Muscle layer of duodenum (tissue), 2 donors: ENCODE measurements around the gene ZBTB22.
A peak's percentile ranks its signal among the peaks of the same experiment; 100 is the strongest.
"Not testable (repeated sequence)": the region's sequence is repeated elsewhere in the genome, so short reads cannot be mapped to it uniquely, and the experiment has no call there.

Experiments used
- H3K27ac ChIP-seq: one replicate; pipeline ENCODE4 v1.7.0; 2013; ENCODE audit warnings: mild to moderate bottlenecking, low read length
- H3K27me3 ChIP-seq: one replicate; pipeline ENCODE4 v1.7.0; 2013; ENCODE audit warnings: low read depth, mild to moderate bottlenecking, control low read depth, low read length
- H3K36me3 ChIP-seq, 2 donors: one replicate each; pipeline ENCODE4 v1.7.0; 2013; ENCODE audit warnings: low read length in 2 of 2, control low read depth in 1 of 2, mild to moderate bottlenecking in 1 of 2; ENCODE audit not compliant: insufficient read depth in 2 of 2, control insufficient read depth in 1 of 2
- H3K4me1 ChIP-seq, 2 donors: one replicate each; pipeline ENCODE4 v1.7.0; 2013; ENCODE audit warnings: low read length in 2 of 2, mild to moderate bottlenecking in 2 of 2, control low read depth in 1 of 2, moderate library complexity in 1 of 2; ENCODE audit not compliant: insufficient read depth in 2 of 2, control insufficient read depth in 1 of 2
- H3K4me3 ChIP-seq, 2 donors: one replicate each; pipeline ENCODE4 v1.7.0; 2013; ENCODE audit warnings: low read length in 2 of 2, low read depth in 1 of 2, mild to moderate bottlenecking in 1 of 2
- H3K9me3 ChIP-seq, 2 donors: one replicate each; pipeline ENCODE4 v1.7.0; 2013; ENCODE audit warnings: low read length in 2 of 2, control low read depth in 1 of 2, mild to moderate bottlenecking in 1 of 2; ENCODE audit not compliant: control insufficient read depth in 1 of 2
- donor health status: healthy.

Gene ZBTB22

DNA sequence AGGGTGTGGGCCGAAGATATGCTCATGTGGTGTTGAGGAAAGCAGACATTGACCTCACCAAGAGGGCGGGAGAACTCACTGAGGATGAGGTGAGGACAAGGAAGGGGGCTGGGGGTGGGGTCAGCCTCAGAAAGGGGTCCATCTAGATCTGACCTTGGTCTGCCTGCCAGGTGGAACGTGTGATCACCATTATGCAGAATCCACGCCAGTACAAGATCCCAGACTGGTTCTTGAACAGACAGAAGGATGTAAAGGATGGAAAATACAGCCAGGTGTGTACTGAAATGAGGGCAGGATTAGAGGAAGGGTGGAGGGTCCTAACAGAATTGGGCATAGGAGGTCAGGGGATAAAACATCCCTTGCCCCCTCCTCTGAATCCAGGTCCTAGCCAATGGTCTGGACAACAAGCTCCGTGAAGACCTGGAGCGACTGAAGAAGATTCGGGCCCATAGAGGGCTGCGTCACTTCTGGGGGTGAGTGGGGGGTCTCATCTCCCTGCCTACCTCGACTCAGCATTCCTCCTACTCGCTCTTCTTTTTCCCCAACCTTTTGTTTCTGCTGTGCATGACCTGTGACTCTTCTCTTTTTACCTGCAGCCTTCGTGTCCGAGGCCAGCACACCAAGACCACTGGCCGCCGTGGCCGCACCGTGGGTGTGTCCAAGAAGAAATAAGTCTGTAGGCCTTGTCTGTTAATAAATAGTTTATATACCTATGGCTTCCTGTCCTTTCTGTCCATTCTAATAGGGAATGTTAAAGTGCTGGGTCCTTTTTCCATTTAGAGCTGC lies 41.6 kb downstream of the ZBTB22 start:
- H3K4me1 ChIP-seq, result peaks cover 16 to 72% of the 10 kb centered on the region in 2 donors
- not testable (repeated sequence) for H3K27me3 ChIP-seq, H3K9me3 ChIP-seq
- H3K27ac ChIP-seq, result peak overlapping the region; percentile 83
- peaks cover 32 to 43% of the 10 kb centered on the region in 2 donors for H3K36me3 ChIP-seq
- H3K4me3 ChIP-seq, result peak overlapping the region; percentile 68 to 85

DNA sequence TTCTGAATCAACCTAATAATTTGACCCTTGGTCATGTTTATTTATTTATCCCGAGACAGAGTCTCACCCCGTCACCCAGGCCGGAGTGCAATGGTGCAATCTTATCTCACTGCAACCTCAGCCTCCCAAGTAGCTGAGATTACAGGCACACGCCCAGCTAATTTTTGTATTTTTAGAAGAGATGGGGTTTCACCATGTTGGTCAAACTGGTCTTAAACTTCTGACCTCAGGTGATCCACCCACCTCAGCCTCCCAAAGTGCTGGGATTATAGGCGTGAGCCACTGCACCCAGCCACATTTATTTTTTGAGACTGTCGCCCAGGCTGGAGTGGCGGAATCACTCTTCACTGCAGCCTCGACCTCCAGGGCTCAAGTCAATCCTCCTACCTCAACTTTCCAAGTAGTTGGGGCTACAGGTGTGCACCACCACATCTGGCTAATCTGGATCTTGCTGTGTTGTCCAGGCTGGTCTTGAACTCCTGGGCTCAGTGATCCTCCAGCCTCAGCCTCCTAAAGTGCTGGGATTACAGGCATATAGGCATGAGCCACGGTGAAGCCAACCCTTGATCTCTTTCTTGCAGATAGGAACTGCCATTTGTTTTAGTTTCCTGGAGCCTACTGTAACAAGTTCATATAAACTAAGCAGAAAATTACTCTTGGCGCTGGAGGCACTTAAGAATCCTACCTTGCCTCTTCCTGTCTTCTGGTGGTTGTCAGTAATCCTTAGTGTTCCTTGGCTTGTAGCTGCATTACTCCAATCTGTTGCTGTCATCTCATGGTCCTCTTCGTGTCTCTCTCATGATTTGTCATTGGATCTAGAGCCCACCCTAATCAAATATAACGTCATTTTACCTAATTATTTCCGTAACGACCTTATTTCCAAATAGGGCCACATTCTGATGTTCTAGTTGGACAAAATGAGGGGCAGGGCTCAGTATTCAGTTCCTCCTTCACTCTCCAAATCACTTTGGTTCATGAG lies 43.3 kb downstream of the ZBTB22 start:
- peak overlapping the region in 1 of 2 donors; percentile 1 for H3K4me3 ChIP-seq
- peak overlapping the region; percentile 41 for H3K27ac ChIP-seq
- no peaks in the 10 kb centered on the region for H3K9me3 ChIP-seq
- peaks cover 16 to 78% of the 10 kb centered on the region in 2 donors for H3K4me1 ChIP-seq
- H3K36me3 ChIP-seq, result peaks cover 30 to 31% of the 10 kb centered on the region in 2 donors
- no peaks in the 10 kb centered on the region for H3K27me3 ChIP-seq

DNA sequence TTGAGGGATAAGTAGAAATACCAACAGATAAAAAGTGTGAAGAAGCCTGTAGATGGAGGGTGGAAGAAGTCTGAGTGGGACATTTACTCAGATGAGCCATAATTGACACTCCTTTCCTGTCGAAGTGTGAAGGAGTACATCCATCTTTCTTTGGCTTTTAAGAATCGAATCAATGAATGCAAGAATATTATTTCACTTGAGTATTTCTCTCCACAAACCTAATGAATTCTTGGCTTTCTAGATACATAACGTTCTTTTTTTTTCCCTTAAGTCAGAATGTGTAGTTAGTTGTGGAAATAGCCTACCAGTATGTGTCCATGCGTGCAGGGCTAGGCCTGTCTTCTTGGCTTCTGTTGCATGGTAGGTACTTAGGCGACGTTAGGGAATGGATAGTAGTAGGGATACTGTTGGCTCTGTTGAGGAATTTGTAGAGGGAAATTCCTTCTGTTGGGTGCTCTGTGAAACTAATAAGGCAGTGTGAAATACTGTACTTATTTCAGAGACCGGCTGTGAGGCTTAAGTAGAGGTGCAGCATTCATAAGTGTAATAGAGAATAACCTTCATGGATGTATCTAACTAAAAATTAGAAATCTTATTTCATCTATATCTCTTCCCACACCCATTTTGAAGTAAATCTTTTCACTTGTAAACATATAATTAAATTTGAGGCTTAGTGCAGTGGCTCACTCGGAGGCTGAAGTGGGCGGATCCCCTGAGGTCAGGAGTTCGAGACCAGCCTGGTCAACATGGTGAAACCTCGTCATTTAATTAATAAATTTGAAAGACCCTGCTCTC lies 44.2 kb downstream of the ZBTB22 start:
- Histone ChIP-seq H3K27ac (peak overlapping the region; percentile 99), H3K9me3 (no peaks in the 10 kb centered on the region), H3K27me3 (no peaks in the 10 kb centered on the region), H3K4me3 (peak overlapping the region; percentile 87 to 100), H3K4me1 (peaks cover 16 to 70% of the 10 kb centered on the region in 2 donors), H3K36me3 (peaks cover 32 to 39% of the 10 kb centered on the region in 2 donors)

DNA sequence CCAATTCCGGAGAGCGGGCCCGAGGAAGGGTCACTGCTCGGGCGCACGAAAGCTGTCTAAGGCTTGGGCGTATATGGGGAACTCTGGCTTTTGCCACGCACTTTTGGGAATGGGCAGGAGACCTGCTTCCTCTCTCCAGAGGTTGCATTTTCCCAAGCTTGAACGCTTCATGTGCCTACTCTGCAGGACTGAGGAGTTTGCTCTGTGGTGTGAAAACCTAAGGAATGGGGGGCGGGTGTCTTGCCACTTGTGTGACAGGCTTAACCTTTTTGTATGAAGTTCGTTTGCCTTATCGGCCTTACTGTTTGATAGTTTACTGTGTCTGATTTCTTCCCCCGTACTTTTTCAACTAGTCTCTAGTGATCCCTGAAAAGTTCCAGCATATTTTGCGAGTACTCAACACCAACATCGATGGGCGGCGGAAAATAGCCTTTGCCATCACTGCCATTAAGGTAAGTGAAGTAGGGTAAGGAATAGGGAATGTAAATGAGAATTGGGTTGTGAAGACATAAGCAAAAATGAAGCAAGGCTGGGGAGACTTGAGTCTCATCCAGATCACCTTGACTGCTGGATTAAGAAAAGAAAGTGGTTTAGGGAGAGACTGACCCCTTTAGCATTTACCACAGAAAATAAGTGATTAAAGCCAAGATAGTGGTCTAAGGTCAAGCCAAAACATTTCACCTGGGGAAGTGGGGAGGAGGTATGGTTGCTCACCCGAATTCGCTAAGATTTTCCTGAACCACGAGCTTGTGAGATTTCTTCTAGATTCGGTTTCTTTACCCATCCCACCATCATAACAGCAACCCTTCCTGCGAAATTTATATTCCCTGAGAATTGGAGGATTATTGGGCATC lies 45.0 kb downstream of the ZBTB22 start:
- peak overlapping the region; percentile 87 to 100 for H3K4me3 ChIP-seq
- peak overlapping the region; percentile 99 for H3K27ac ChIP-seq
- no peaks in the 10 kb centered on the region for H3K9me3 ChIP-seq
- H3K27me3 ChIP-seq, result no peaks in the 10 kb centered on the region
- peaks cover 16 to 62% of the 10 kb centered on the region in 2 donors for H3K4me1 ChIP-seq
- peaks cover 40 to 46% of the 10 kb centered on the region in 2 donors for H3K36me3 ChIP-seq

DNA sequence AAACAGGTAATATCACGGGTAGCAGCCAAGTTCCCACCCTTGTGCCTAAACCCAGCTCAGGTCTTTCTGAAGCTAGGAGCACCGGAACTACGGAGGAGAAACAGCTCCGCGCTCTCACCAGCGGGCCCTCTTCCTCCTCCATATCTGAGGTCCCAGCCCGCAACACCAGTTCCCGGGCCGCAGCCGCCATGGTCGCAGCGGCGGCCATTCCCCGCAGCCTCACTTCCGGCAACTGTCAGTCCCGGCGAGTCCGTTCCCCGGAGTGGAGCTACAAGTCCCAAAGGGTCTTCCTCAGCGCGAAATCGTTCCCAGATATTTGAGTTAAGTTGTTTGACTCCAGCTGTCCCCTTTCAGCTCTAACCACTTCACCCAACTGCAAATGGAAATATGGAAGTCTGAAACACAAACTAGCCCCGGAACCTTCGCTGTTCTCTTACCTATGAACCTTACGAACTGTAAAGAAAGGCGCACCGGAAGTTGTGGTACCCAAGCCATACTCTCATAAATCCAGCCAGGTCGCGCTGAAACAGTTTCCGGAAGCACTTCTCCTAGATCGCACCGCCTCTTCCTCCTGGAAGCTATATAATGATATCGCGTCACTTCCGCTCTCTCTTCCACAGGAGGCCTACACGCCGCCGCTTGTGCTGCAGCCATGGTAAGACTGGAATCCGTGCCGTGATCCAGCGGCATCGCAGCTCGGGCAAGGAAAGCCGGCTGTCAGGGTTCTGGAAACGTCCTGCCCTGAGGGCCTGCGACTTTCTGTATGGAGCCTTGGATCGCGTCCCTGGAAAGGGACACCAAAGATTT lies 45.9 kb downstream of the ZBTB22 start, which contains the start of the genes RPS18 and VPS52:
TSS of gene RPS18 (plus strand) at position 608 of the 807 bp plus-strand sequence. CDS start at position 653, 45 bp downstream.
TSS of gene VPS52 (minus strand) at position 409 of the 807 bp plus-strand sequence. CDS start at position 208, 201 bp downstream.
- H3K36me3 ChIP-seq, result peaks cover 48 to 54% of the 10 kb centered on the region in 2 donors
- H3K4me1 ChIP-seq, result peaks cover 16 to 54% of the 10 kb centered on the region in 2 donors
- peak within 1 kb of the TSS; percentile 87 to 100 for H3K4me3 ChIP-seq
- no peaks in the 10 kb centered on the region for H3K27me3 ChIP-seq
- H3K9me3 ChIP-seq, result no peaks in the 10 kb centered on the region
- peak within 1 kb of the TSS; percentile 99 for H3K27ac ChIP-seq

DNA sequence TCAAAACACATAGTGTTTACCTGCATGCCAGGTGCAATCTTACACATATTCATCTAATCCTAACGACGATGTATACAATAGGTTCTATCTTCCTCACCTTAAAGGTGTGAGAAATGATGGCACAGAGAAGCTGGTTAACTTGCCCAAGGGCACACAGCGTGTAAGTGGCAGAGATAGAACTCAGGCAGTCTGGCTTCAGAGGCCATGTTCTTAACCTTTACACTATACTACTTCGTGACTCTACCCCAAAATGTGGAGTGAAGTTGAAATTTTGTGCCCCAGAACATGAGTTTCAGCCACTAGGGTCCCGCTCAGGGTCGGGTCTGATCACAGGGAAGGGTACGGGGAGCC lies 46.5 kb downstream of the ZBTB22 start:
- Histone ChIP-seq H3K27me3 (no peaks in the 10 kb centered on the region), H3K4me1 (peaks cover 12 to 49% of the 10 kb centered on the region in 2 donors), H3K9me3 (no peaks in the 10 kb centered on the region), H3K36me3 (peaks cover 51 to 54% of the 10 kb centered on the region in 2 donors), H3K27ac (peak overlapping the region; percentile 99), H3K4me3 (peak overlapping the region; percentile 87 to 100)
